HepG2 (cell line): Measurements from ENCODE around the gene PRKAB1. TPM values are rescaled to one million over a fixed set of nuclear protein-coding genes. Genes with fewer than 3 reads are reported as not detected.

Experiments used
- ELF3 ChIP-seq: IDR thresholded peaks from 2 replicates; pipeline ENCODE4 v1.6.1; 2016; ENCODE audit warnings: missing genetic modification reagents, missing compliant biosample characterization
- MAF1 ChIP-seq: sonication (generic); formaldehyde crosslinking; IDR thresholded peaks from 2 replicates; pipeline ENCODE4 v1.5.0; 2020; ENCODE audit warnings: missing genetic modification reagents, borderline replicate concordance
- THAP11 ChIP-seq: IDR thresholded peaks from 2 replicates; pipeline ENCODE4 v1.6.1; 2016; ENCODE audit warnings: missing biosample characterization, missing genetic modification reagents
- ZBTB40 ChIP-seq, 2 experiments: fragments of 450-650 bp in 1 of 2; sonication (generic) in 1 of 2; formaldehyde crosslinking in 1 of 2; IDR thresholded peaks; 2 replicates each; pipeline versions ENCODE4 v1.6.1 to v1.8.0; 2016 to 2022; ENCODE audit warnings: antibody characterized with exemption in 1 of 2, mild to moderate bottlenecking in 1 of 2, missing genetic modification reagents in 1 of 2
- ZC3H13 ChIP-seq: sonication (generic); formaldehyde crosslinking; IDR thresholded peaks from 2 replicates; pipeline ENCODE4 v1.8.1; 2023; ENCODE audit warnings: mild to moderate bottlenecking, missing genetic modification reagents, moderate library complexity
- ZNF609 ChIP-seq: sonication (generic); formaldehyde crosslinking; IDR thresholded peaks from 2 replicates; pipeline ENCODE4 v1.4.0; 2020; ENCODE audit warnings: mild to moderate bottlenecking, missing genetic modification reagents, borderline replicate concordance
- polyA plus RNA-seq, 8 experiments: library from polyadenylated mRNA; depleted of rRNA in 3 of 8; stranded (reverse) in 7 of 8; unstranded in 1 of 8; fragments of >200 nt; fragmentation: Illumina TruSeq in 4 of 8; extraction: Trizol in 4 of 8; gene quantifications; 2 replicates each; pipeline versions ENCODE4 v1.2.1 to v1.2.3, GENCODE V29; 2011 to 2016; ENCODE audit warnings: low read depth in 4 of 8, missing spikeins in 1 of 8, mixed read lengths in 1 of 8; ENCODE audit not compliant: insufficient read depth in 1 of 8
- total RNA-seq, 5 experiments: library from RNA; depleted of rRNA; stranded (reverse); fragments of >200 nt; fragmentation: Illumina TruSeq; extraction: Trizol; gene quantifications; 2 replicates each; pipeline ENCODE4 v1.2.3, GENCODE V29; 2016; ENCODE audit warnings: low read depth in 1 of 5

Gene PRKAB1
- total and polyA plus RNA-seq, 2 of the 13 experiments (the other 11 are each of a cell fraction or from before 2014, with no cell fraction given) = 28.4 to 35.5 TPM

- TF ChIP-seq ZBTB40 (IDR thresholded peaks at IDR 0.05) (no peak), ZBTB40 (CRISPR knock-in tag; IDR thresholded peaks at IDR 0.05) (0 out of 2 replicates have a peak, but pooled peaks have one; percentile 23), ZNF609 (CRISPR knock-in tag) (peak; percentile 53; the same call in 1 of the 2 replicates), MAF1 (no peak), ELF3 (CRISPR knock-in tag) (peak; percentile 19; the same call in 1 of the 2 replicates), THAP11 (CRISPR knock-in tag) (0 out of 2 replicates have a peak, but pooled peaks have one; percentile 15), ZC3H13 (CRISPR knock-in tag) (peak; percentile 57; the same call in 1 of the 2 replicates)
These were observed 2.0 kb downstream of the PRKAB1 start (continued) for GRCh38 chr12:119669744-119670472.
